Stimulated activated CD8-positive, alpha-beta memory T cell treated with anti-CD3 and anti-CD28 coated beads, Interleukin-15, amount 100 ng/mL, for 4 hours (primary cell): ENCODE data around the gene IFT88.

ENCODE experiments used
- DNase-seq, 2 donors: peaks; one replicate each; pipeline ENCODE4 v3.0.0-alpha.2; 2020; ENCODE audit warnings: low read depth in 2 of 2

IFT88 gene

DNA sequence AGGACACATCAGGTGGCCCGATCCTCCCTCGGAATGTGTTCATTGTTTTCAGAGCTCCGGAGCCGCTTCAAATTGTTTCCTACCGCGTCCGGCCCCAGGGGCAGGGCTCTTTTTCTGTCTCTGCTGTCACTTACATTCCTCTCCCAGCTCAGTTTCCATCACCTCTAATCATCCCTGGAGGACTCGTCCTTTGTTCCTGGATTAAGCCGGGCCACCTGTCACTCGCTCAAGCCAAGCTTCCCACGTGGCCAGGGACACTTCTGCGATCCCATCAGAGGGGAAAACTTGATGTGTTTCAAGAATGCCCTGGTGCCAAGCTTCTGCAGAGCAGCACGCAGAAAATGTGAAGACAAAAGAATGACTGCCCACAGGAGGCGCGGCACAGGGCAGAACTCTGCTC lies 150.0 kb downstream of the IFT88 start:
- no peak for DNase-seq

GRCh38 chr13:20717581-20718542 lies 150.9 kb downstream of the IFT88 start:
- no peak for DNase-seq

DNA sequence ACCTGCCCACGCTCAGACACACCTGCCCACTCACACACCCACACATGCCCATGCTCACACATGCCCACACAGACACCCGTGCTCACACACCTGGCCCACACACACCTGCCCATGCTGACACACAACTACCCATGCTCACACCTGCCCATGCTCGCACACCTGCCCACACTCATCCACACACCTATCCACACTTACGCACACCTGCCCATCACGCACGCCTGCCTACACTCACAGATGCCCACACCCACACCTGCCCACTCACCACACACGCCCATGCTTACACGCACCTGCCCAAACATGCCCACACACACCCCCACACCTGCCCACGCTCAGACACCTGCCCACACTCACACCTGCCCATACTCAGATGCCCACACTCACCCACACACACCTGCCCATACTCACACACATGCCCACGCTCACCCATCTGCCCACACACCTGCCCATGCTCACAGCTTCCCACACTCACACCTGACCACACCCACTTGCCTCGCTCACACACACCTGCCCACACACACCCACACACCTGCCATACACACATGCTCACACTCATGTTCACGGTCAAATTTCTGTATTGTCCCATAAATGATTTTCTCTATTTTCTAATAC lies 152.1 kb downstream of the IFT88 start:
- DNase-seq: no peak

GRCh38 chr13:20719783-20720182 lies 152.8 kb downstream of the IFT88 start:
- DNase-seq: no peak

GRCh38 chr13:20720499-20720898 lies 153.5 kb downstream of the IFT88 start:
- DNase-seq: no peak

- no peak for DNase-seq
These were observed 154.1 kb downstream of the IFT88 start for GRCh38 chr13:20721058-20721453.

- no peak for DNase-seq
These were observed 154.7 kb downstream of the IFT88 start for GRCh38 chr13:20721454-20722357.

DNA sequence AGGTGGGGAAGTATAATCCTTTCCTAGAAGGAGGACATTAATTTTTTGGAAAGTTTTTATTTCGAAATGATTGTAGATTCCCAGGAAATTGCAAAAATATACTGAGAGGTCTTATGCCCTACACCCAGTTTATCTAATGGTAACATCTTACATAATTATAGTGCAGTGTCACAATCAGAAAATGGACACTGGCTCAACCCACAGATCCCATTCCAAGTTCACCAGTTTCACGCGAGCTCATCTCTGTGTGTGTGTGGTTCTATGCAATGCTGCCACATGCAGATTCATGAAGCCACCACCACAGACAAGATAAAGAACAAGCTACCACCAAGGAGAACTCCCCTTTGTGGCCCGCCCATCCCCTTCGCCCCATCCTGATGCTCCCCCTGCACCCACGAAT lies 160.9 kb downstream of the IFT88 start:
- DNase-seq: no peak

DNA sequence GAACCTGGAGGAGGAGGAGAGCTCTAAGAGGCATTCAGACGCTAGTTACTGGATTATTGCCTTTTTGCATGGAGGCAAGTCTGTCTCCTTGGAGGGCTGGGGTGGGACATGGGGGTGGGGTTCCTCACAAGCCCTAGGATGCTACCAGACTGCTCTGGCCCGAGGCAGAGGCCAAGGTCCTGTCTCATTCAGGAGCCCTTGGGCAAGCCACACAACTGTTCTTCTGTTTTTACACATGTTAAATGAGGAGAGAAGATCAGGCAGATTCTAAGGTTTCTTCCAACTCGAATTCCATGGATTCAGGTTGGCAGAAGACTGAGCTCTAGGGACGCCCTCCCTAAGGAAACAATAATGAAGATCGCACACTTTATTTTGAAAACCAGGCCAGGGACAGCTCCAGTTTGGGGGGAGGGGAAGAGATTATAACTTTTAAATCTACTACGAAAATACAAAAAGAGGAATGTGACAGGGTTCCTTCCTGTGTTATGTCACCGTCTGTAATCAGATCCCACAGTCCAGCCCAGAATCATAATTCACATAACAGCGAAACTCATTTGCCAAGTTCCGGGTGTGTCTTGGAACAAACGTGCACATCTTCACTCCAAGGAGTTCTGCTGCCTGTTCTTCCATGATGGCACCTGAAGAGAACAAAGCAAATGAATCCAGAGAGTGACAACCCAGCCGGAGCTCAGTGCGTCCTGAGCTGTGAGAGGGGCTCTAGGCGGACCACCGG lies 161.8 kb downstream of the IFT88 start:
- DNase-seq: no peak

- no peak for DNase-seq
These were observed 163.0 kb downstream of the IFT88 start for GRCh38 chr13:20729633-20730585.

- DNase-seq: no peak
These were observed 171.7 kb downstream of the IFT88 start for GRCh38 chr13:20738616-20739015.

DNA sequence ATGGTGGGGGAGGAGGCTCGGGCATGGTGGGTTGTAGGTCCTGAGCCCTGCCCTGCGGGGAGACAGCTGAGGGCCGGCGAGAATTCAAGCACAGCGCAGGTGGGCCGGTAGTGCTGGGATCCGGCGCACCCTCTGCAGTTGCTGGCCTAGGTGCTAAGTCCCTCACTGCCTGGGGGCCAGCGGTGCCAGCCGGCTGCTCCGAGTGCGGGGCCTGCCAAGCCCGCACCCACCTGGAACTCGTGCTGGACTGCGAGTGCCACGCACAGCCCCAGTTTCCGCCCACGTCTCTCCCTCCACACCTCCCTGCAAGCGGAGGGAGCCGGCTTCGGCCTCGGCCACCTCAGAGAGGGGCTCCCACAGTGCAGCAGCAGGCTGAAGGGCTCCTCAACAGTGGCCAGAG lies 173.1 kb downstream of the IFT88 start:
- DNase-seq: no peak
